Fibroblast of lung (primary cell): Measurements from ENCODE around the gene TCF12. TPM values are rescaled to one million over a fixed set of nuclear protein-coding genes. Genes with fewer than 3 reads are reported as not detected.

Experiments
- DNase-seq, 2 donors: peaks; one replicate each; pipeline versions ENCODE4 v3.0.0 to v3.0.0-alpha.2; 2010; ENCODE audit warnings: low read depth in 2 of 2
- H2AFZ ChIP-seq: 2 replicates; pipeline ENCODE4 v1.5.1; 2012; ENCODE audit warnings: low read length, control low read depth, inconsistent platforms
- H3K27ac ChIP-seq: 2 replicates; pipeline ENCODE4 v1.5.1; 2011; ENCODE audit warnings: low read length, control low read depth; ENCODE audit not compliant: insufficient read depth
- H3K27me3 ChIP-seq: 2 replicates; pipeline ENCODE4 v1.5.1; 2011; ENCODE audit warnings: mild to moderate bottlenecking, low read length; ENCODE audit not compliant: control insufficient read depth, insufficient read depth
- H3K36me3 ChIP-seq: 2 replicates; pipeline ENCODE4 v1.5.1; 2011; ENCODE audit warnings: low read length; ENCODE audit not compliant: control insufficient read depth, insufficient read depth
- H3K4me1 ChIP-seq: 2 replicates; pipeline ENCODE4 v1.5.1; 2011; ENCODE audit warnings: low read length; ENCODE audit not compliant: control insufficient read depth, insufficient read depth; ENCODE audit errors: extremely low read depth
- H3K4me2 ChIP-seq: 2 replicates; pipeline ENCODE4 v1.5.1; 2011; ENCODE audit warnings: low read length, control low read depth; ENCODE audit not compliant: insufficient read depth; ENCODE audit errors: extremely low read depth
- H3K4me3 ChIP-seq, 4 experiments: fragments of 200-600 bp in 1 of 4; sonication (generic) in 1 of 4; replicated peaks in 1 of 4; 2 replicates each; pipeline ENCODE4 v1.5.1; 2011 to 2016; ENCODE audit warnings: low read length in 4 of 4, low read depth in 3 of 4, mild to moderate bottlenecking in 3 of 4, control low read depth in 2 of 4, inconsistent platforms in 1 of 4, mixed read lengths in 1 of 4; ENCODE audit not compliant: insufficient read depth in 1 of 4; ENCODE audit errors: control extremely low read depth in 1 of 4
- H3K79me2 ChIP-seq: 2 replicates; pipeline ENCODE4 v1.5.1; 2012; ENCODE audit warnings: mild to moderate bottlenecking, low read length, inconsistent platforms; ENCODE audit not compliant: control insufficient read depth, insufficient read depth
- H3K9ac ChIP-seq: 2 replicates; pipeline ENCODE4 v1.5.1; 2011; ENCODE audit warnings: mild to moderate bottlenecking, low read length, control low read depth; ENCODE audit not compliant: insufficient read depth
- H3K9me3 ChIP-seq: 2 replicates; pipeline ENCODE4 v1.5.1; 2012; ENCODE audit warnings: low read depth, low read length; ENCODE audit not compliant: control insufficient read depth, insufficient read depth
- H4K20me1 ChIP-seq: 2 replicates; pipeline ENCODE4 v1.5.1; 2011; ENCODE audit warnings: low read length; ENCODE audit not compliant: control insufficient read depth, insufficient read depth; ENCODE audit errors: extremely low read depth
- CTCF ChIP-seq, 2 donors: IDR thresholded peaks in 1 of 2; conservative IDR thresholded peaks in 1 of 2; 1 replicate in 1 of 2; 2 replicates in 1 of 2; pipeline ENCODE4 v1.5.1; 2011 to 2012; ENCODE audit warnings: low read length in 2 of 2, control low read depth in 1 of 2, inconsistent platforms in 1 of 2, low read depth in 1 of 2, mild to moderate bottlenecking in 1 of 2
- EZH2 ChIP-seq: IDR thresholded peaks from 2 replicates; pipeline ENCODE4 v1.5.1; 2012; ENCODE audit warnings: low read length, control low read depth, mild to moderate bottlenecking; ENCODE audit errors: missing control alignments
- polyA plus RNA-seq, 2 donors: library from polyadenylated mRNA; depleted of rRNA in 1 of 2; stranded (reverse) in 1 of 2; unstranded in 1 of 2; fragments of >200 nt; gene quantifications; 2 replicates each; pipeline ENCODE4 v1.2.1, GENCODE V29; 2011 to 2012; ENCODE audit warnings: missing spikeins in 1 of 2
- total RNA-seq: library from RNA; depleted of rRNA; stranded (reverse); fragments of >200 nt; gene quantifications from 2 replicates; pipeline ENCODE4 v1.2.1, GENCODE V29; 2014

Gene TCF12
- total and polyA plus RNA-seq, 2 donors (not counting 1 experiment from before 2014, with no cell fraction given) = 105 to 232 TPM

- H3K9ac ChIP-seq = no peak overlapping the region
- H3K9me3 ChIP-seq = no peaks in the 10 kb centered on the region
- H3K4me3 ChIP-seq = no peak overlapping the region
- DNase-seq = peak in 1 of 2 donors; percentile 39
- H3K36me3 ChIP-seq = no peaks in the 10 kb centered on the region
- H3K4me1 ChIP-seq = no peaks in the 10 kb centered on the region
- H3K79me2 ChIP-seq = no peaks in the 10 kb centered on the region
- H4K20me1 ChIP-seq = no peaks in the 10 kb centered on the region
- H3K4me2 ChIP-seq = no peak overlapping the region
- no peaks in the 10 kb centered on the region for H3K27me3 ChIP-seq
- H2AFZ ChIP-seq = no peak overlapping the region
- H3K27ac ChIP-seq = no peak overlapping the region
- TF ChIP-seq EZH2 = no peak
- TF ChIP-seq CTCF (conservative IDR thresholded peaks at IDR 0.05 in 1 of 2, IDR thresholded peaks at IDR 0.05 in 1 of 2; ENCODE audit: low read depth in 1 of 2, low read length in 2 of 2) = no peak
Measured at GRCh38 chr15:57196865-57197264, 278.4 kb downstream of the TCF12 start.

- H2AFZ ChIP-seq = no peak overlapping the region
- H3K4me3 ChIP-seq = no peak overlapping the region
- no peaks in the 10 kb centered on the region for H3K36me3 ChIP-seq
- no peak overlapping the region for H3K9ac ChIP-seq
- H3K4me1 ChIP-seq = no peaks in the 10 kb centered on the region
- H3K27ac ChIP-seq = no peak overlapping the region
- H3K4me2 ChIP-seq = no peak overlapping the region
- TF ChIP-seq EZH2 = no peak
- TF ChIP-seq CTCF (conservative IDR thresholded peaks at IDR 0.05 in 1 of 2, IDR thresholded peaks at IDR 0.05 in 1 of 2; ENCODE audit: low read depth in 1 of 2, low read length in 2 of 2) = no peak
- DNase-seq = no peak
- no peaks in the 10 kb centered on the region for H3K27me3 ChIP-seq
- H4K20me1 ChIP-seq = no peaks in the 10 kb centered on the region
- no peaks in the 10 kb centered on the region for H3K79me2 ChIP-seq
- H3K9me3 ChIP-seq = no peaks in the 10 kb centered on the region
Measured at GRCh38 chr15:57198131-57198530, 279.7 kb downstream of the TCF12 start.

- DNase-seq = peak in 1 of 2 donors; percentile 67
- Histone ChIP-seq H3K36me3 (no peaks in the 10 kb centered on the region), H3K4me2 (no peak overlapping the region), H3K9me3 (no peaks in the 10 kb centered on the region), H3K79me2 (no peaks in the 10 kb centered on the region), H4K20me1 (no peaks in the 10 kb centered on the region), H3K27ac (no peak overlapping the region), H3K4me1 (no peaks in the 10 kb centered on the region), H3K9ac (no peak overlapping the region), H3K4me3 (no peak overlapping the region), H2AFZ (no peak overlapping the region), H3K27me3 (no peaks in the 10 kb centered on the region)
- no peak for TF ChIP-seq CTCF (conservative IDR thresholded peaks at IDR 0.05 in 1 of 2, IDR thresholded peaks at IDR 0.05 in 1 of 2; ENCODE audit: low read depth in 1 of 2, low read length in 2 of 2)
- no peak for TF ChIP-seq EZH2
Measured at GRCh38 chr15:57198654-57199291, 280.3 kb downstream of the TCF12 start.
